Spleen (tissue), 7 donors: Measurements from ENCODE around the gene FBN3.

Experiments used
- CTCF ChIP-seq, 11 experiments: fragments of 200-600 bp in 7 of 11; fragments of 450-650 bp in 4 of 11; sonication (generic) in 4 of 11; IDR thresholded peaks in 8 of 11; conservative IDR thresholded peaks in 3 of 11; 1 replicate in 7 of 11; 2 replicates in 4 of 11; pipeline versions ENCODE4 v1.4.0 to v1.8.0; 2016 to 2021; ENCODE audit warnings: antibody characterized with exemption in 11 of 11, inconsistent platforms in 4 of 11, mild to moderate bottlenecking in 1 of 11
- POLR2AphosphoS5 ChIP-seq, 3 donors: sonication (generic); formaldehyde crosslinking; IDR thresholded peaks; one replicate each; pipeline ENCODE4 v1.5.1; 2017; ENCODE audit warnings: antibody characterized with exemption in 3 of 3
- donor health status: DM: no; HTN: no; CAD: no; lungs with moderate emphysema.
- donor health status: DM: no; HTN: no; CAD: no.
- donor health status: DM: no; HTN: no; CAD: no.

GRCh38 chr19:8042900-8043299 lies 106.5 kb downstream of the FBN3 start:
- no peak for TF ChIP-seq CTCF (IDR thresholded peaks at IDR 0.05 in 8 of 11, conservative IDR thresholded peaks at IDR 0.05 in 3 of 11)
- TF ChIP-seq POLR2AphosphoS5 (IDR thresholded peaks at IDR 0.05): no peak
